ENCODE results near the gene NDRG3. TPM values are rescaled to one million over a fixed set of nuclear protein-coding genes. Genes with fewer than 3 reads are reported as not detected.

The NDRG3 gene
- total RNA-seq, 1 donor from 2014 or later = 33.1 TPM

DNA sequence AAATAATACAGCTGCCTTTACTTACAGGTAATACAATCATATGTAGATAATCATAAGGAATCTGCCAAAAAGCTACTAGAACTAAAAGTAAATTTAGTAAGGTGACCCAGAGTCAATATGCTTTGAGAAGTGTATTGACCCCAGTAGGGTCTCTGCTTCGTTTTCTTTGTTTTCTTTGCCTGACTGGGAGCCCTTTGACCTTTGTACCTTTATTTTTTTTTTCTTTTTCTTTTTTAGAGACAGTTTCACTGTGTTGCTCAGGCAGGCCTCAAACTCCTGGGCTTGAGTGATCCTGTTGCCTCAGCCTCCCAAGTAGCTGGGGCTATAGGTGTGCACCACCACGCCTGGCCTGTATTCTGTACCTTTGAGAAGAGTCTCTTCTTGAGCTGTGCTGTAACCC is 122.4 kb downstream of the NDRG3 start:
- H3K27ac ChIP-seq (ENCODE audit: low read depth, low read length) = no peak overlapping the region
- H3K9ac ChIP-seq (ENCODE audit: low read length) = no peak overlapping the region
- Mint-ChIP-seq H3K9me3 (ENCODE audit: unreplicated experiment) (no peaks in the 10 kb centered on the region), H3K4me1 (ENCODE audit: low read depth, unreplicated experiment) (peaks cover 5% of the 10 kb centered on the region), H3K4me3 (ENCODE audit: unreplicated experiment) (no peak overlapping the region), H3K36me3 (ENCODE audit: low read depth, unreplicated experiment) (peaks cover 3% of the 10 kb centered on the region), H3K27me3 (ENCODE audit: low read depth, unreplicated experiment) (peaks cover 2% of the 10 kb centered on the region), H3K27ac (ENCODE audit: unreplicated experiment) (no peak overlapping the region)
- no peaks in the 10 kb centered on the region for H3K36me3 ChIP-seq (ENCODE audit: insufficient read depth, low read length)
- H3K4me2 ChIP-seq (ENCODE audit: low read length) = no peak overlapping the region
- H3K4me3 ChIP-seq (ENCODE audit: insufficient read depth, low read depth, low read length) = no peak overlapping the region
- no peaks in the 10 kb centered on the region for H3K79me2 ChIP-seq (ENCODE audit: insufficient read depth, low read length)
- FAIRE-seq (no peak), DNase-seq (ENCODE audit: low read depth) (no peak)
- H2AFZ ChIP-seq (ENCODE audit: low read depth, low read length) = no peak overlapping the region
- H3K27me3 ChIP-seq (ENCODE audit: insufficient read depth, low read length) = no peaks in the 10 kb centered on the region
- TF ChIP-seq, protein P1, sequence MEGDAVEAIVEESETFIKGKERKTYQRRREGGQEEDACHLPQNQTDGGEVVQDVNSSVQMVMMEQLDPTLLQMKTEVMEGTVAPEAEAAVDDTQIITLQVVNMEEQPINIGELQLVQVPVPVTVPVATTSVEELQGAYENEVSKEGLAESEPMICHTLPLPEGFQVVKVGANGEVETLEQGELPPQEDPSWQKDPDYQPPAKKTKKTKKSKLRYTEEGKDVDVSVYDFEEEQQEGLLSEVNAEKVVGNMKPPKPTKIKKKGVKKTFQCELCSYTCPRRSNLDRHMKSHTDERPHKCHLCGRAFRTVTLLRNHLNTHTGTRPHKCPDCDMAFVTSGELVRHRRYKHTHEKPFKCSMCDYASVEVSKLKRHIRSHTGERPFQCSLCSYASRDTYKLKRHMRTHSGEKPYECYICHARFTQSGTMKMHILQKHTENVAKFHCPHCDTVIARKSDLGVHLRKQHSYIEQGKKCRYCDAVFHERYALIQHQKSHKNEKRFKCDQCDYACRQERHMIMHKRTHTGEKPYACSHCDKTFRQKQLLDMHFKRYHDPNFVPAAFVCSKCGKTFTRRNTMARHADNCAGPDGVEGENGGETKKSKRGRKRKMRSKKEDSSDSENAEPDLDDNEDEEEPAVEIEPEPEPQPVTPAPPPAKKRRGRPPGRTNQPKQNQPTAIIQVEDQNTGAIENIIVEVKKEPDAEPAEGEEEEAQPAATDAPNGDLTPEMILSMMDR (IDR thresholded peaks at IDR 0.05; ENCODE audit: insufficient read depth, low read depth, low read length) = no peak
- no peak for TF ChIP-seq EZH2 (IDR thresholded peaks at IDR 0.05; ENCODE audit: insufficient read depth, low read length)
- no peaks in the 10 kb centered on the region for H3K9me3 ChIP-seq (ENCODE audit: insufficient read depth, low read depth, low read length)
- no peaks in the 10 kb centered on the region for H3K4me1 ChIP-seq (ENCODE audit: insufficient read depth, low read length)
- no peaks in the 10 kb centered on the region for H4K20me1 ChIP-seq (ENCODE audit: insufficient read depth, low read length)

DNA sequence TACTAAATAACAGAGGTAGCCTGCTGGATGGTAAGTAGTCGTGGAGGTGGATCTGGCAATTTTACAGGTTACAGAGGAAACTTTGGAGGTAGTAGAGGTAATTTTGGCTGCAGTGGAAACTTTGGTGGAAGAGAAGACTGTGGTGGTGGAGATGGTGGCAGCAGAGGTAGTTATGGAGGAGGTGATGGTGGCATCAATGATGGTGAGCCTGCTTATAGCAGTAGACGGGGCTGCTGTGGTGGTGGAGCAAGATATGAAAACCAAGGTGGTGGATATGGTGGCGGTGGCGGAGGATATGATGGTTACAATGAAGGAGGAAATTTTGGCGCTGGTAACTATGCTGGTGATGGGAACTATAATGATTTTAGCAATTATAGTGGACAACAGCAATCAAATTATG is 125.0 kb downstream of the NDRG3 start:
- H3K36me3 Mint-ChIP-seq (ENCODE audit: low read depth, unreplicated experiment) = peaks cover 3% of the 10 kb centered on the region
- TF ChIP-seq, protein P1 (IDR thresholded peaks at IDR 0.05; ENCODE audit: insufficient read depth, low read depth, low read length) = no peak
- TF ChIP-seq EZH2 (IDR thresholded peaks at IDR 0.05; ENCODE audit: insufficient read depth, low read length) = no peak

DNA sequence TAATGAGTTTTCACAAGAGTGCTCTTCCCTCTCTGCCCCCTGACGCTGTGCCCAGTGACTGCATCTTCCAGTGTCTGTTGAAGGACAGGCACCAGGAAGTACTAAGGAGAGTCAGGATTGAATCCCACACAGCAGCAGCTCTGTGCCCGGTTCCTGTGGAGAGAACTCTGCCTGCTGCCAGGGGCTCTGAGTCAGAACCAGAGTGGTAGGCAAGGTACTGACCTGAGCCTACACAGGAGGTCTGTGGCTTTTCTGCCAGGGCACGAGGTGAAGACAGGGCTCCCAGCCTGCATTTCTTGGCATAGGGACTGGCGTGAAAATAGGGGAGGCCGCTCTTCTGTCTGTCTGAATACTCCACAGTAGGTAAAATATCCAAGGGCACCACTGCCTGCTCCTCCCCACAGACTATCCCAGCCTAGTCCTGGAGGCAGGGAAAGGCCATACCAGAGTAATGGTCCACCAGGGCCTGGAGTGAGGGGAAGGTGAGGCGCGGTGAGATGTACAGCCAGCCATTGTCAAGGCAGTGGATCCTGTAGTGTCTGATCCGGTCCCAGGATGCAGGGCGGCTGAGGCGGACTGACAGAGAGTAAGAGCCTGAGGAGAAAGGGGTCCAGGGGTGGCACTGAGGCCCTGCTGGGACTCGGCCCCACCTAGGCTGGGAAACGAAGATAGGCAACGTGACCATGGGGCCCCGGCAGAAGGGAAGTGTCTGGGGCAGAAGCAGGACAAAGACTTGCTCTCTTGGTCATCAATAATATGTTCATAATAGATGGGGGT is 130.9 kb downstream of the NDRG3 start:
- Mint-ChIP-seq H3K9me3 (ENCODE audit: unreplicated experiment) (no peaks in the 10 kb centered on the region), H3K4me1 (ENCODE audit: low read depth, unreplicated experiment) (no peaks in the 10 kb centered on the region), H3K27ac (ENCODE audit: unreplicated experiment) (no peak overlapping the region), H3K4me3 (ENCODE audit: unreplicated experiment) (no peak overlapping the region), H3K27me3 (ENCODE audit: low read depth, unreplicated experiment) (no peaks in the 10 kb centered on the region), H3K36me3 (ENCODE audit: low read depth, unreplicated experiment) (peaks cover 11% of the 10 kb centered on the region)
- no peak for DNase-seq (ENCODE audit: low read depth)
- Histone ChIP-seq H3K79me2 (ENCODE audit: insufficient read depth, low read length) (peaks cover 3% of the 10 kb centered on the region), H3K36me3 (ENCODE audit: insufficient read depth, low read length) (peaks cover 12% of the 10 kb centered on the region), H2AFZ (ENCODE audit: low read depth, low read length) (no peak overlapping the region), H3K4me2 (ENCODE audit: low read length) (no peak overlapping the region), H3K27me3 (ENCODE audit: insufficient read depth, low read length) (no peaks in the 10 kb centered on the region), H3K27ac (ENCODE audit: low read depth, low read length) (no peak overlapping the region), H3K9me3 (ENCODE audit: insufficient read depth, low read depth, low read length) (no peaks in the 10 kb centered on the region), H3K4me3 (ENCODE audit: insufficient read depth, low read depth, low read length) (no peak overlapping the region), H4K20me1 (ENCODE audit: insufficient read depth, low read length) (peaks cover 45% of the 10 kb centered on the region), H3K9ac (ENCODE audit: low read length) (no peak overlapping the region), H3K4me1 (ENCODE audit: insufficient read depth, low read length) (no peaks in the 10 kb centered on the region)
- FAIRE-seq = no peak
- TF ChIP-seq, protein P1 (IDR thresholded peaks at IDR 0.05; ENCODE audit: insufficient read depth, low read depth, low read length) = no peak
- TF ChIP-seq EZH2 (IDR thresholded peaks at IDR 0.05; ENCODE audit: insufficient read depth, low read length) = no peak

More for the DNA sequence above, 125.0 kb downstream of the NDRG3 start:
- FAIRE-seq (no peak), DNase-seq (ENCODE audit: low read depth) (no peak)
- no peak overlapping the region for H3K27ac Mint-ChIP-seq (ENCODE audit: unreplicated experiment)
- Histone ChIP-seq H3K9me3 (ENCODE audit: insufficient read depth, low read depth, low read length) (no peaks in the 10 kb centered on the region), H3K36me3 (ENCODE audit: insufficient read depth, low read length) (no peaks in the 10 kb centered on the region), H3K4me1 (ENCODE audit: insufficient read depth, low read length) (no peaks in the 10 kb centered on the region), H3K4me2 (ENCODE audit: low read length) (no peak overlapping the region), H2AFZ (ENCODE audit: low read depth, low read length) (no peak overlapping the region), H3K79me2 (ENCODE audit: insufficient read depth, low read length) (no peaks in the 10 kb centered on the region), H3K4me3 (ENCODE audit: insufficient read depth, low read depth, low read length) (no peak overlapping the region), H3K27ac (ENCODE audit: low read depth, low read length) (no peak overlapping the region), H3K9ac (ENCODE audit: low read length) (no peak overlapping the region), H4K20me1 (ENCODE audit: insufficient read depth, low read length) (no peaks in the 10 kb centered on the region), H3K27me3 (ENCODE audit: insufficient read depth, low read length) (no peaks in the 10 kb centered on the region)
- H3K27me3 Mint-ChIP-seq (ENCODE audit: low read depth, unreplicated experiment) = no peaks in the 10 kb centered on the region
- H3K4me1 Mint-ChIP-seq (ENCODE audit: low read depth, unreplicated experiment) = peaks cover 3% of the 10 kb centered on the region
- no peaks in the 10 kb centered on the region for H3K9me3 Mint-ChIP-seq (ENCODE audit: unreplicated experiment)
- peak overlapping the region; percentile 28 for H3K4me3 Mint-ChIP-seq (ENCODE audit: unreplicated experiment)

All from astrocyte (in vitro differentiated cells and primary cell).